PC-9 (cell line): ENCODE data around the gene PRKD1. TPM values are rescaled to one million over a fixed set of nuclear protein-coding genes. Genes with fewer than 3 reads are reported as not detected.

Source experiments
- BruUV-seq: library from RNA; stranded (reverse); fragments of 400-500 nt; replicated peaks from 2 replicates; lab custom pipeline; 2021; lab: Mats Ljungman, UMichigan
- CTCF ChIA-PET: fragments of 300-600 bp; sonication (Branson Sonifier 250); formaldehyde crosslinking; loops from one replicate; lab custom pipeline; 2022; ENCODE audit warnings: antibody characterized with exemption; lab: Charles Lee
- POLR2A ChIA-PET: fragments of 300-600 bp; sonication (Branson Sonifier 250); formaldehyde crosslinking; loops from one replicate; lab custom pipeline; 2022; ENCODE audit warnings: antibody characterized with exemption; ENCODE audit not compliant: unreplicated experiment; lab: Charles Lee
- DNase-seq, 2 experiments: peaks; one replicate each; pipeline versions ENCODE4 v3.0.0 to v3.0.0-alpha.2; 2015 to 2022; ENCODE audit warnings: mixed read lengths in 1 of 2
- H2AFZ ChIP-seq: fragments of 200-600 bp; sonication (generic); 2 replicates; pipeline ENCODE4 v1.8.1; 2017; ENCODE audit warnings: antibody characterized with exemption
- H3F3A ChIP-seq: fragments of 200-600 bp; sonication (generic); 2 replicates; pipeline ENCODE4 v1.8.1; 2017; ENCODE audit warnings: antibody characterized with exemption, mild to moderate bottlenecking, low read depth; ENCODE audit not compliant: insufficient read depth
- H3K27ac ChIP-seq: fragments of 200-600 bp; sonication (generic); 2 replicates; pipeline ENCODE4 v1.6.1; 2016; ENCODE audit warnings: mixed run types
- H3K27me3 ChIP-seq: fragments of 200-600 bp; sonication (generic); 2 replicates; pipeline ENCODE4 v1.6.1; 2016; ENCODE audit warnings: low read depth, mixed run types; ENCODE audit not compliant: insufficient read depth
- H3K36me3 ChIP-seq: fragments of 200-600 bp; sonication (generic); 2 replicates; pipeline ENCODE4 v1.6.1; 2016; ENCODE audit warnings: low read depth, mixed run types
- H3K4me1 ChIP-seq: fragments of 200-600 bp; sonication (generic); replicated peaks from 2 replicates; pipeline ENCODE4 v1.6.1; 2016; ENCODE audit warnings: mixed run types; ENCODE audit not compliant: insufficient read depth
- H3K4me2 ChIP-seq: fragments of 200-600 bp; sonication (generic); 2 replicates; pipeline ENCODE4 v1.6.1; 2017; ENCODE audit warnings: mixed run types
- H3K4me3 ChIP-seq: fragments of 200-600 bp; sonication (generic); 2 replicates; pipeline ENCODE4 v1.6.1; 2016; ENCODE audit warnings: mixed run types
- H3K79me2 ChIP-seq: fragments of 200-600 bp; sonication (generic); 2 replicates; pipeline ENCODE4 v1.6.1; 2017; ENCODE audit warnings: low read depth, mixed run types
- H3K9me2 ChIP-seq: fragments of 200-600 bp; sonication (generic); 2 replicates; pipeline ENCODE4 v1.8.1; 2017; ENCODE audit warnings: mild to moderate bottlenecking; ENCODE audit not compliant: insufficient read depth
- H3K9me3 ChIP-seq: fragments of 200-600 bp; sonication (generic); 2 replicates; pipeline ENCODE4 v1.8.1; 2016; ENCODE audit warnings: low read depth; ENCODE audit not compliant: insufficient read depth
- H4K20me1 ChIP-seq: fragments of 200-600 bp; sonication (generic); 2 replicates; pipeline ENCODE4 v1.8.1; 2017; ENCODE audit not compliant: insufficient read depth
- CTCF ChIP-seq: fragments of 200-600 bp; sonication (generic); conservative IDR thresholded peaks from 2 replicates; pipeline ENCODE4 v1.6.1; 2017; ENCODE audit warnings: mixed run types, antibody characterized with exemption, mild to moderate bottlenecking, moderate library complexity
- EZH2 ChIP-seq: fragments of 200-600 bp; sonication (generic); IDR thresholded peaks from 2 replicates; pipeline ENCODE4 v1.8.0; 2017; ENCODE audit warnings: antibody characterized with exemption, low read depth
- intact Hi-C: fragments of 100-400 bp; cut with micrococcal nuclease; formaldehyde crosslinking; loops from one replicate; pipeline ENCODE4 v1.10.0; 2022; ENCODE audit not compliant: unreplicated experiment
- total RNA-seq: library from RNA; stranded (reverse); gene quantifications from 2 replicates; pipeline ENCODE4 v1.2.3, GENCODE V29; 2021

The PRKD1 gene
- total RNA-seq, 1 experiment from 2014 or later = 0.98 TPM

- POLR2A ChIA-PET = no interaction called here
- Histone ChIP-seq H3K9me2 (no peaks in the 10 kb centered on the region), H3K27ac (no peak overlapping the region), H3K9me3 (no peaks in the 10 kb centered on the region), H3F3A (no peaks in the 10 kb centered on the region), H3K36me3 (no peaks in the 10 kb centered on the region), H3K27me3 (no peaks in the 10 kb centered on the region), H4K20me1 (no peaks in the 10 kb centered on the region), H3K4me2 (no peak overlapping the region), H3K4me3 (no peak overlapping the region), H2AFZ (no peak overlapping the region), H3K79me2 (no peaks in the 10 kb centered on the region), H3K4me1 (no peaks in the 10 kb centered on the region)
- DNase-seq = no peak
- intact Hi-C loops = no loop called here
- no peak for TF ChIP-seq CTCF
- no peak for TF ChIP-seq EZH2
- CTCF ChIA-PET = no interaction called here
- BruUV-seq = no TSS peak
Measured at GRCh38 chr14:29913566-29913965, 14.1 kb downstream of the PRKD1 start.

GRCh38 chr14:29911810-29912209, 15.8 kb downstream of the PRKD1 start:
- Histone ChIP-seq H4K20me1 (no peaks in the 10 kb centered on the region), H3K36me3 (no peaks in the 10 kb centered on the region), H2AFZ (no peak overlapping the region), H3K4me1 (0 out of 2 replicates have a peak, but pooled peaks cover 4% of the 10 kb centered on the region), H3K4me2 (no peak overlapping the region), H3K27ac (no peak overlapping the region), H3K79me2 (no peaks in the 10 kb centered on the region), H3K27me3 (no peaks in the 10 kb centered on the region), H3K9me3 (no peaks in the 10 kb centered on the region), H3K4me3 (no peak overlapping the region), H3K9me2 (no peaks in the 10 kb centered on the region), H3F3A (no peaks in the 10 kb centered on the region)
- POLR2A ChIA-PET = no interaction called here
- intact Hi-C loops = no loop called here
- DNase-seq = no peak
- no peak for TF ChIP-seq CTCF
- TF ChIP-seq EZH2 = no peak
- CTCF ChIA-PET = no interaction called here
- BruUV-seq = no TSS peak

- Histone ChIP-seq H4K20me1 (no peaks in the 10 kb centered on the region), H3K4me3 (no peak overlapping the region), H3K27me3 (no peaks in the 10 kb centered on the region), H3K9me2 (no peaks in the 10 kb centered on the region), H3K27ac (no peak overlapping the region), H2AFZ (no peak overlapping the region), H3K36me3 (no peaks in the 10 kb centered on the region), H3K4me1 (peaks cover 13% of the 10 kb centered on the region), H3K9me3 (no peaks in the 10 kb centered on the region; the same call in 1 of the 2 replicates), H3K4me2 (no peak overlapping the region), H3K79me2 (no peaks in the 10 kb centered on the region), H3F3A (no peaks in the 10 kb centered on the region)
- DNase-seq = no peak
- ChIA-PET POLR2A (no interaction called here), CTCF (no interaction called here)
- TF ChIP-seq EZH2 (no peak), CTCF (no peak)
- BruUV-seq = no TSS peak
- intact Hi-C loops = no loop called here
Measured at GRCh38 chr14:29908652-29909577, 18.7 kb downstream of the PRKD1 start.
